Thyroid gland (tissue), 4 donors: ENCODE results near the gene CXCL6. TPM values are rescaled to one million over a fixed set of nuclear protein-coding genes. Genes with fewer than 3 reads are reported as not detected.

Experiments
- DNase-seq, 2 donors: peaks; one replicate each; pipeline ENCODE4 v3.0.0-alpha.2; 2019
- H3K27ac ChIP-seq, 3 donors: fragments of 200-600 bp; sonication (generic); 1 replicate in 2 of 3; 2 replicates in 1 of 3; pipeline ENCODE4 v1.5.1; 2016 to 2019; ENCODE audit warnings: mild to moderate bottlenecking in 1 of 3, moderate library complexity in 1 of 3
- H3K27me3 ChIP-seq: fragments of 200-600 bp; sonication (generic); one replicate; pipeline ENCODE4 v1.5.1; 2019
- H3K36me3 ChIP-seq, 2 donors: fragments of 200-600 bp; sonication (generic); one replicate each; pipeline ENCODE4 v1.5.1; 2016 to 2019
- H3K4me1 ChIP-seq, 2 donors: fragments of 200-600 bp; sonication (generic); one replicate each; pipeline ENCODE4 v1.5.1; 2017 to 2019
- H3K4me3 ChIP-seq, 3 donors: fragments of 200-600 bp; sonication (generic); replicated peaks in 1 of 3; 1 replicate in 2 of 3; 2 replicates in 1 of 3; pipeline ENCODE4 v1.5.1; 2016; ENCODE audit warnings: mild to moderate bottlenecking in 1 of 3
- H3K9me3 ChIP-seq: fragments of 200-600 bp; sonication (generic); one replicate; pipeline ENCODE4 v1.5.1; 2017
- POLR2A ChIP-seq, 2 donors: fragments of 450-650 bp; IDR thresholded peaks; one replicate each; pipeline ENCODE4 v1.6.1; 2017; ENCODE audit warnings: antibody characterized with exemption in 2 of 2, mild to moderate bottlenecking in 2 of 2, moderate library complexity in 1 of 2
- WGBS, 2 donors: methylation state at CpG; one replicate each; pipeline ENCODE4 v1.1.5; 2017; 5-methylcytosine and 5-hydroxymethylcytosine counted together
- intact Hi-C: fragments of 100-400 bp; cut with DNase I; formaldehyde crosslinking; loops from one replicate; pipeline ENCODE4 v1.15.1; 2023
- total RNA-seq, 4 donors: library from RNA; depleted of rRNA; stranded (reverse); fragments of >200 nt; gene quantifications; one replicate each; pipeline ENCODE4 v1.2.3, GENCODE V29; 2016
- TF ChIP-seq, protein P1 (sequence below), 6 experiments: fragments of 200-600 bp in 3 of 6; fragments of 450-650 bp in 3 of 6; sonication (generic) in 3 of 6; IDR thresholded peaks; one replicate each; pipeline ENCODE4 v1.5.1; 2016 to 2019; ENCODE audit warnings: antibody characterized with exemption in 6 of 6, mild to moderate bottlenecking in 2 of 6, inconsistent platforms in 1 of 6, moderate library complexity in 1 of 6

CXCL6 gene
- total RNA-seq, 4 donors from 2014 or later, result not detected

DNA sequence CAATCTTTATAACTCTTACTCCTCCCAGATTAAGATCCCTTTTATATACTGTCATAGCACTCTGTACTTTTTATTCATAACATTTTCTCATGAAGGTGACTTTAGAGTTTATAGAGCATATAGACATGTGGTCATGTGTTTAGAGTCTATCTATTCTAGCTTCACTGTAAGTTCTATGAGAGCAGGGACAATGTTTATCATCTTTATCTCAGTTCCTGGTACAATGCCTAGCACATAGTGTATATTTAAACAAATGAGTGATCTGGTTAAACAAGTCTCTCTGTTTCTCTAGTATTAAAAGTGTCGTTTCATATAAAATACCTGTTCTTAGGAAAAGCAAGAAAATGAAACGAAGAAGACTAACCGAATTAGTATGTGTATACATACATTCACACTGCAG, 3.2 kb downstream of the CXCL6 start:
- no peaks in the 10 kb centered on the region for H3K9me3 ChIP-seq
- H3K4me1 ChIP-seq, result peaks cover 0 to 6% of the 10 kb centered on the region in 2 donors
- intact Hi-C loops, result no loop called here
- no peak overlapping the region for H3K27ac ChIP-seq
- H3K36me3 ChIP-seq, result no peaks in the 10 kb centered on the region
- no peak for DNase-seq
- TF ChIP-seq, protein P1, sequence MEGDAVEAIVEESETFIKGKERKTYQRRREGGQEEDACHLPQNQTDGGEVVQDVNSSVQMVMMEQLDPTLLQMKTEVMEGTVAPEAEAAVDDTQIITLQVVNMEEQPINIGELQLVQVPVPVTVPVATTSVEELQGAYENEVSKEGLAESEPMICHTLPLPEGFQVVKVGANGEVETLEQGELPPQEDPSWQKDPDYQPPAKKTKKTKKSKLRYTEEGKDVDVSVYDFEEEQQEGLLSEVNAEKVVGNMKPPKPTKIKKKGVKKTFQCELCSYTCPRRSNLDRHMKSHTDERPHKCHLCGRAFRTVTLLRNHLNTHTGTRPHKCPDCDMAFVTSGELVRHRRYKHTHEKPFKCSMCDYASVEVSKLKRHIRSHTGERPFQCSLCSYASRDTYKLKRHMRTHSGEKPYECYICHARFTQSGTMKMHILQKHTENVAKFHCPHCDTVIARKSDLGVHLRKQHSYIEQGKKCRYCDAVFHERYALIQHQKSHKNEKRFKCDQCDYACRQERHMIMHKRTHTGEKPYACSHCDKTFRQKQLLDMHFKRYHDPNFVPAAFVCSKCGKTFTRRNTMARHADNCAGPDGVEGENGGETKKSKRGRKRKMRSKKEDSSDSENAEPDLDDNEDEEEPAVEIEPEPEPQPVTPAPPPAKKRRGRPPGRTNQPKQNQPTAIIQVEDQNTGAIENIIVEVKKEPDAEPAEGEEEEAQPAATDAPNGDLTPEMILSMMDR (IDR thresholded peaks at IDR 0.05), result no peak
- TF ChIP-seq POLR2A (IDR thresholded peaks at IDR 0.05), result no peak
- WGBS, 2 donors, result 91 to 92% methylated on average over 3 of the region's 3 CpGs
- no peak overlapping the region for H3K4me3 ChIP-seq
- no peaks in the 10 kb centered on the region for H3K27me3 ChIP-seq

DNA sequence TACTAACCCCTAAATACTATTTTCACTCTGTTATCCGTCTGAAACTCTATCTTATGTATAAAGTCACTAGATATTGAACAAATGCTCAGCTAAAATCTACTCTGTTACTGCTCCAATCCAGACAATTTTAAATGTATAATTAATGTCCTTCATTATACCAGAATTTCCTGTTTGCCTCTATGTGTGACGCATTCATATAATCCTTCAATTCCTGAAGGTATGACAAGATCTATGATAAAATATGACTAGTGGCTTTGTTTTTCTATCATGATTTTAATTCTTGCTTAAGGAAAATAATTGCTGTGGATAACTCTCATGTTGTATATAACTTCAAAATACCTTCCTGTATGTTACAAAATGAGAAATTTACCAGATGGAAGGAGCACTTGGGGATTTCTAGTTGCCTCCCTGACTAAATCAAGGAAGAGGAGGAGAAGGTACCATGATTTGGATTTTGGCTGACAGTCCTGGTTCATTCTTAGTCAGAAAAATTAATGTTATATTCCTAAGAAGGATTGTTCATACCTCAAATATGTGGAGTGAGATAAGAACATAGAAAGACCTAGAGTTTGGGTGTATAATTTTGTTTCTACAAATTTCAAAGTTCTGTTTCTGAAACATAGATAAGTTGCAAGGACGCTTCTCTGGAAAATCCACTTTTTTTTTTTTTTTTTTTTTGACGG, 4.9 kb downstream of the CXCL6 start:
- Histone ChIP-seq H3K4me1 (peaks cover 0 to 3% of the 10 kb centered on the region in 2 donors), H3K27ac (no peak overlapping the region), H3K4me3 (no peak overlapping the region), H3K9me3 (no peaks in the 10 kb centered on the region), H3K27me3 (no peaks in the 10 kb centered on the region), H3K36me3 (no peaks in the 10 kb centered on the region)
- WGBS, 2 donors, result 68 to 83% methylated on average over 4 of the region's 4 CpGs
- intact Hi-C loops, result no loop called here
- DNase-seq, result no peak
- TF ChIP-seq POLR2A (IDR thresholded peaks at IDR 0.05), result no peak

DNA sequence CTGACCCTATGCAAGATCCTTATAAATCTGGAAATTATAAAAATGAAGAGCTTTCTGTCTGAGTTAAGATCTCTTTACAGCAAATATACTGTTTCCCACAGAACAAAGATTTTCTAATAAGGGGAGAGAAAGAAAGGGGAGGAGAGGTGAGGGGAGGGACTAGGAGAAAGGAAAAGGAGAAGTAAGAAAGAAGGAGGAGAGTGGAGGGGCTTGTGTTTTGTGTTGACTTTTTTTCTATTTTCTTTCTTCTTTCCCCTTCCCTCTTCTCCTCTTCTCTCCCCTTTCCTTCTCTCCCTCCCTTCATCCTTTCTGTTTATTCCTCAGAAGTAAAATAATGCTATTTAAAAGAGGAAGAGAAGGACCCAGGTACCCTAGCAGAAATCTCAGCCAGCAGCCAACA, 6.2 kb downstream of the CXCL6 start:
- Histone ChIP-seq H3K27ac (no peak overlapping the region), H3K27me3 (no peaks in the 10 kb centered on the region), H3K36me3 (no peaks in the 10 kb centered on the region), H3K9me3 (no peaks in the 10 kb centered on the region), H3K4me3 (no peak overlapping the region), H3K4me1 (no peaks in the 10 kb centered on the region)
- DNase-seq, result no peak
- intact Hi-C loops, result no loop called here
- TF ChIP-seq POLR2A (IDR thresholded peaks at IDR 0.05), result no peak
- TF ChIP-seq, protein P1 (IDR thresholded peaks at IDR 0.05), result no peak

DNA sequence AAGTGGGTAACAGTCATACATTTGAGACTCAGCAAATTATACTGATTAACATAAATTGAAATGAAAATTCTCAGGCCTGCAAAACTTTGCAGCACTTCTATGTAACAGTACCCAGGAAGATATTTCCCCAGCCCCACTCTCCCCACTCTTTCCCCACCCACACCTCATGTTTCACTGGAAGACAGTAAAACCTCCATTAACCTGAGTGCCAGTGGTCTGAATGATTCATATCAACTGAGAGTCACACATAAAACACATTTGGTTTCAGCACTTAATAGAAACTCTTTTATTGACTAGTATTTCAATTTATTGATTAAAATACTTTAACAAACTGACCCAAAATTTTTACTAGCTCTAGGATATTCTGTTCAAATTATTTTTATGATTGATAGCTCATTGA, 6.9 kb downstream of the CXCL6 start:
- no peak for TF ChIP-seq POLR2A (IDR thresholded peaks at IDR 0.05)
- TF ChIP-seq, protein P1 (IDR thresholded peaks at IDR 0.05), result no peak
- Histone ChIP-seq H3K27me3 (no peaks in the 10 kb centered on the region), H3K4me1 (no peaks in the 10 kb centered on the region), H3K4me3 (no peak overlapping the region), H3K36me3 (no peaks in the 10 kb centered on the region), H3K27ac (no peak overlapping the region), H3K9me3 (no peaks in the 10 kb centered on the region)
- intact Hi-C loops, result no loop called here
- no peak for DNase-seq

DNA sequence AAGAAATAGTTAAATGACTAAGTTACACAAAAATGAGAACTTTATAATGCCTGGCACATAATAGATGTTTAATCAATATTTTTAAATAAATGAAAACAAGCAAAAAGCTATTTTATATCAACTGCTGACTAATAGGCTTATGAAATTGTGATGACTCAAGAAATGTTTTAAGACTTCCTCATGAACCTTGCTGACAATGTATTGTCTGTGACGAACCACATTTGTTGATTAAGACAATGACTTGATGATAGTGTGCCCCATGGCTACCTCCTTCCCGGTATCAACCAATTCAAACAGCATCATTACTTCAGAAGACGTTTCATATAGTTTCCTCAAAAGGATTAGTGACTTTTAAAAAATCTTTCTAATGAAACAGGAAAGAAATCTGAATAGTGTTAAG, 7.9 kb downstream of the CXCL6 start:
- TF ChIP-seq, protein P1 (IDR thresholded peaks at IDR 0.05), result no peak
- no peak for TF ChIP-seq POLR2A (IDR thresholded peaks at IDR 0.05)
- H3K36me3 ChIP-seq, result no peaks in the 10 kb centered on the region
- no peaks in the 10 kb centered on the region for H3K9me3 ChIP-seq
- WGBS, 2 donors, result 83 to 85% methylated on average over 3 of the region's 3 CpGs
- H3K4me3 ChIP-seq, result no peak overlapping the region
- H3K27ac ChIP-seq, result no peak overlapping the region
- no peaks in the 10 kb centered on the region for H3K27me3 ChIP-seq
- DNase-seq, result no peak
- no peaks in the 10 kb centered on the region for H3K4me1 ChIP-seq
- intact Hi-C loops, result no loop called here
